Loucy (cell line): Measurements from ENCODE around the gene WEE1.

Experiments
- CTCF ChIP-seq: fragments of 200-600 bp; sonication (generic); conservative IDR thresholded peaks from 2 replicates; pipeline ENCODE4 v1.5.1; 2014; ENCODE audit warnings: mild to moderate bottlenecking, antibody characterized with exemption, low read length
- EZH2phosphoT487 ChIP-seq: fragments of 200-600 bp; IDR thresholded peaks from 2 replicates; pipeline ENCODE4 v1.6.1; 2018; ENCODE audit warnings: antibody characterized with exemption, mild to moderate bottlenecking, moderate library complexity, borderline replicate concordance

DNA sequence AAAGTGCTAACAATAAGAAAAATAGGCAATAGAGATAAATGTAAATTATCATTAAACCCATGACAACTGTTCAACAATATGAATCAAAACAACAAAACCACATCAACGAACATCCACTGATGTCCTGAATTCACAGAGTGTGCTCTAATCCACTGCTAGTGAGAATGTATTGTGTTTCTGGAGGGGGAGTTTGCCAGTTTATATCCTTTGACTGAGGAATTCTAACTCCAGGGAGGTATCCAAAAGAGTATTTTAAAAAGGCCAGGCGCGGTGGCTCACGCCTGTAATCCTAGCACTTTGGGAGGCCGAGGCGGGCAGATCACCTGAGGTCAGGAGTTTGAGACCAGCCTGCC, 1.7 kb upstream of the WEE1 start:
- no peak for TF ChIP-seq CTCF
- TF ChIP-seq EZH2phosphoT487, result no peak
